Activated naive CD4-positive, alpha-beta T cell treated with Interleukin-2 at 50 U/mL for 16 hours (primary cell): ENCODE data around the gene DLK2.
A peak's percentile ranks its signal among the peaks of the same experiment; 100 is the strongest.
"Not testable (repeated sequence)": the region's sequence is repeated elsewhere in the genome, so short reads cannot be mapped to it uniquely, and the experiment has no call there.

ENCODE experiments used
- DNase-seq: peaks from one replicate; pipeline ENCODE4 v3.0.0-alpha.2; 2020

The DLK2 gene, protein sequence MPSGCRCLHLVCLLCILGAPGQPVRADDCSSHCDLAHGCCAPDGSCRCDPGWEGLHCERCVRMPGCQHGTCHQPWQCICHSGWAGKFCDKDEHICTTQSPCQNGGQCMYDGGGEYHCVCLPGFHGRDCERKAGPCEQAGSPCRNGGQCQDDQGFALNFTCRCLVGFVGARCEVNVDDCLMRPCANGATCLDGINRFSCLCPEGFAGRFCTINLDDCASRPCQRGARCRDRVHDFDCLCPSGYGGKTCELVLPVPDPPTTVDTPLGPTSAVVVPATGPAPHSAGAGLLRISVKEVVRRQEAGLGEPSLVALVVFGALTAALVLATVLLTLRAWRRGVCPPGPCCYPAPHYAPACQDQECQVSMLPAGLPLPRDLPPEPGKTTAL

GRCh38 chr6:43455531-43456428, at the start of gene DLK2:
Gene DLK2, minus strand, starts transcription at chr6:43455548. Its CDS starts 723 bp downstream, at chr6:43454825.
- DNase-seq = peak; percentile 62

DNA sequence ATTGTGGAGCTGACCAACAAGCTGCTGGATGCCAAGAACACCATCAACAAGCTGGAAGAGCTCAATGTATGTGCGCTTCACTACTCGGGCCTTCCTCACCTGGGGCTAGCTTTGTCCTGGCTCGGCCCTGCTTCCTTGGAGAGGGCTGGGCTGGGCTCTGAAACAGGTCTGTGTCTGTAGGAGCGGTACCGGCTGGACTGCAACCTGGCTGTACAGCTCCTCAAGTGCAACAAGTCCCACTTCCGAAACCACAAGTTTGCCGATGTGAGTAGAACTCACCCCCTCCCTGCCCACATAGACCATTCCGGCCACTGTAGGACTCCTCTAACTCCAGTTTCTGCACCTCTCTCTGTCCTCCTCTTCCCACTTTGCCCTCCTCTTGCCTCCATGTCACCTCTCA, 48.1 kb upstream of the DLK2 start:
- no peak for DNase-seq

DNA sequence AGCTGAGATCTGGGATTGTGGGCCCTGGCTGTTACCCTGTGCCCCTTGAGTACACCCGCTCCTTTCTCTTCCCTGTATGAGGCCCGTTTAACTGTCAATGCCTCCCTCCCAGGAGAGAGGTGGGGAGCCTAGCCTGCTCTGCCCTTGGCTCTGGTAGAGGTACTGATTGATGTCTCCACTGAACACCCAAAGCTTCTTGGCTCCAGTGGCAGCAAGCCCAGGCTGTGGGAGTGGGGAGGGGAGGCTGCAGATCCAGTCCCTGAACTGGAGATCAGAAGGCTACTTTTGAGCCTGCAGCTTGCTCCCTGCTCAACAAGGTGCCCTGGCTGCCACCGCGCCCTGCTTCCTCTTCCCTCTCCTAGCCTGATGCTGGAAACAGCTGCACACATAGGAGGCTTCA, 47.3 kb upstream of the DLK2 start:
- no peak for DNase-seq

DNA sequence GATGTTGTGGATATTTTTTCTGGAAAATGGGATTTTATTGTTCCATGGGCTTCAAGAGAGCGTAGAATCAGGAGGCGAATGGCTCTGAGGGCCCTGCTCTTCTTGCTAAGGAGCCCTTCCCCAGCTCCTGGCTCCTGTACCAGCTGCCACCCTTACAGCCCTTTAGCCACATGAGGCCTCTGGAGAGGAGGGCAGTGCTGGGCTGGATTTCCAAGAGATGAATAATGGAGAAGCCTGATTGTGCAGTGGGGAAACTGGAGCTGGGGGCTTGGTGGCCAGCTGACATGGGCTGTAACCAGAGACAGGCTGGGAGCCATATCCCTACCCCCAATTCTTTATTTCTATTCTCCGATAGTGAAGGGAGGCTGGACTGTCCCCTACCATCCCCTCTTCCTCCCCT, 45.6 kb upstream of the DLK2 start:
- no peak for DNase-seq

GRCh38 chr6:43499028-43499815, 43.9 kb upstream of the DLK2 start:
- no peak for DNase-seq

DNA sequence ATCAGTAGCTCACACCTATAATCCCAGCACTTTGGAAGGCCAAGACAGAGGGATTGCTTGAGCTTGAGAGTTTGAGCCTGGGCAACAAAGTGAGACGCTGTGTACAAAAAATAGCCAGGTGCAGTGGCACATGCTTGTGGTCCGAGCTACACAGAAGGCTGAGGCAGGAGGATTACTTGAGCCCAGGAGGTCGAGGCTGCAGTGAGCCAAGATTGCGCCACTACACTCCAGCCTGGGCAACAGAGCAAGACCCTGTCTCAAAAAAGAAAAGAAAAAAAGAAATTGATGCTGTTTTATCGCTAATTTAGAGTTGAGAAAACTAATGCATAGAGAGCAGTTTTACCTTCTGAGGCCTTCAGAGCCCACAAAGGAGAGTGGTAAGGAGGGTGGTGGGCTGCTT, 42.9 kb upstream of the DLK2 start:
- DNase-seq = not testable (repeated sequence)

- no peak for DNase-seq
Observed at GRCh38 chr6:43497689-43498088, 42.3 kb upstream of the DLK2 start.

DNA sequence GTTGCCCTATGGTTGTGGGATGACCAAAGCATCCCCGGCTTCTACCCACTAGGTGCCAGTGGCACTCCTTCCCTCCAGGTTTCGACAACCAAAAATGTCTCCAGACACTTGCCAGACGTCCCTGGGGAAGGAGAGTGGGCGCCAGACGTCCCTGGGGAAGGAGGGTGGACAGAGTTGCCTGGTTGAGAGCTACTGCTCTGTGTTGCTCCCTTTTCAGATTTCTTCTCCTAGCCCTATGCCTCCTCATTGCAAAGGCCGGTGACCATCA, 41.7 kb upstream of the DLK2 start:
- DNase-seq = no peak

GRCh38 chr6:43496370-43497128, 41.2 kb upstream of the DLK2 start:
- no peak for DNase-seq

GRCh38 chr6:43495409-43495941, 40.1 kb upstream of the DLK2 start:
- no peak for DNase-seq

DNA sequence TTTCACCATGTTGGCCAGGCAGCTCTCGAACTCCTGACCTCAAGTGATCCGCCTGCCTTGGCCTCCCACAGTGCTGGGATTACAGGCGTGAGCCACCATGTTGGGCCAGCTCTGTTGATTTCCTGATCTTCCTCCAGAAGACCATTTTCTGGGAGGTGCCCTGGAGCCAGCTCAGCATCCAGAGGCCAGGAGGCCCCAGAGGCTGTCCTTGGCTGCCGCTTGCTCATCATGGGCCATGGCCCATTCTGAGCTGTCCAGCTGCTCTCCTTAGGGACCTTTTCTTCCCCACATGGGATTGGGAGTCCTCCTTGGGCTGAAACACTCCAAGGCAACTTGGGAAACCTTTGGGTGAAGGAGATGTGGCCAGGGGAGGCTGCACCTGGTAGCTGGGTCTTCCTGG, 39.4 kb upstream of the DLK2 start:
- no peak for DNase-seq

GRCh38 chr6:43494321-43494720, 39.0 kb upstream of the DLK2 start:
- DNase-seq = no peak

DNA sequence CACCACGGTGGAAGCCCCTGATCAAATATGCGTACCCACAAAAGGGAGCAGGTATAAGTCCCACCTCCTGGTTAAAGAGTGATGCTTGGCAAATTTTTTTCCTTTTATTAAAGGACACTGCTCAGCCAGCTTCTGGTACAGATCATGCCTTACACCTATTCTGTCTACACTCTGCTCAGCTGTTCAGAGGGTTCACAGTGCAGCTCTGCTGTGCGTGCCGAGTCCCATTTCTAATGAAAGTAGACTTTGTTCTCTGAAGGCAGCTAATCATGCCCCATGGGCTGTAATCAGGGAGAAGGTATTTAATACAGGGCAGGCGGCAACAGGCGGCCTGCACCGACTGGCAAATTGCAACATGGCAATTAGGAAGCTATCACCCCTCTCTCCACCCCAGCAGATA, 38.5 kb upstream of the DLK2 start:
- DNase-seq = no peak

- DNase-seq = no peak
Observed at GRCh38 chr6:43493230-43493629, 37.9 kb upstream of the DLK2 start.

GRCh38 chr6:43492673-43493072, 37.3 kb upstream of the DLK2 start:
- no peak for DNase-seq

DNA sequence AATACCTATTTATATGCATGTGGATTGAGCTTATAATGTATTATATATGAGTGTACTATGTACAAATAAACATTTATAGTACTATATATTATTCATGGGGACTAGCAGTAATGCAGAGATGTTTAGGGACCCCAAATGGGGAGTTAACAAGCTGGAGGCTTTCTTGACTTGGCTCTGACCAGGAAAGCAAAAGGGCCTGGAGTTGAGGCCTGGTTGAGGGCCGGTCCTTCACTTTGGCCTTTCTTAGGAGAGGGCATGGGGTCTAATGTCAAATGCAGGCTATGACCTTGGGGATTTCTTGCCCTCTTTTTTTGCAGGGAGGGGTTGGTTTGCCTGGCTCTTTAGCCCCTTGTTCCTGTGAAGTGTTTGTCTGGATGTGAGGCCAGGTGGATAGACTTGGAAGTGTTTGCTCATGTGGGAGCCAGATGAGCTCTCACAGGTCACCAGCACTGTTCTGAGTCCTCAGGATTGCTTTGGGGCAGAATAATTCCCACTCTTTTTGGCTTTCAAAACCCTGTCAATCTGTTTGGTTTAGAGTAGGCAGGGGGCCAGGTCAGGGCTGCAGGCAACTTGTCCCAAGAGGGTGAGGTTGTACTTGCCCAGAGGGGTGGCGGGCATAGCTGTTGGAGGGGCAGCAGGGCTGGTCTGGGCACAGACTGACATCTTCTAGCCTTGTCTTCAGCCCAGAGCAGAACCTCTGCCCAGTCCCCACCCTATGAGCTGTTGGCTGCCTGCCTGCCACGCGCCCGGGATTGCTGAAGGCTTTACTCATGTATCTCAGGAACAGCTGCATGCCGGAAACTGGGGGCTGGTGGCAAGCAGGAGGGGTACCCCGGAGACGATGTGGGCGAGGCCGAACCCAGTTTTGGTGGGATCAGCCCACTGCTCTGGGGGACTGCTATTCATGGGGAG, 36.7 kb upstream of the DLK2 start:
- no peak for DNase-seq

DNA sequence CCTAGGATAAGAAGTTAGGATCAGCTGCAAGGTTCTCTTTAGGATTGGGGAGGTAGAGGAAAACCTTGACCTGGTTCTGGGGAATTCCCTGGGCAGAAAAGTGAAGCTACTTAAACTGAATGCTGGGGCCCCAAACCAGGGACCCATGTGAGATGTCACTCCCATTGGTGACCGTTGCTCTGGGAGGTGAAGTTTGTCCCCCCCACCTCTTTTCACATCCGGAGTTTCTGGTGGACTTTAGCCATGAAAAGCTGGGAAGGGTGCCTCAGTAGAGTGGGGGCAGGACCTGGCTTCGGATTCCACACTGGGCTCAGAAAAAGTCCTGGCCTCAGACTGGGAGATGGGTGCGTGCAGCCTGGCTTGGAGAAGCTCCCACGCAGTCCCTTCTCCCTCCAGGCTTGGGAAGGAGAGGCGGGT, 35.2 kb upstream of the DLK2 start:
- DNase-seq = no peak

GRCh38 chr6:43489277-43490072, 34.1 kb upstream of the DLK2 start:
- DNase-seq = no peak

DNA sequence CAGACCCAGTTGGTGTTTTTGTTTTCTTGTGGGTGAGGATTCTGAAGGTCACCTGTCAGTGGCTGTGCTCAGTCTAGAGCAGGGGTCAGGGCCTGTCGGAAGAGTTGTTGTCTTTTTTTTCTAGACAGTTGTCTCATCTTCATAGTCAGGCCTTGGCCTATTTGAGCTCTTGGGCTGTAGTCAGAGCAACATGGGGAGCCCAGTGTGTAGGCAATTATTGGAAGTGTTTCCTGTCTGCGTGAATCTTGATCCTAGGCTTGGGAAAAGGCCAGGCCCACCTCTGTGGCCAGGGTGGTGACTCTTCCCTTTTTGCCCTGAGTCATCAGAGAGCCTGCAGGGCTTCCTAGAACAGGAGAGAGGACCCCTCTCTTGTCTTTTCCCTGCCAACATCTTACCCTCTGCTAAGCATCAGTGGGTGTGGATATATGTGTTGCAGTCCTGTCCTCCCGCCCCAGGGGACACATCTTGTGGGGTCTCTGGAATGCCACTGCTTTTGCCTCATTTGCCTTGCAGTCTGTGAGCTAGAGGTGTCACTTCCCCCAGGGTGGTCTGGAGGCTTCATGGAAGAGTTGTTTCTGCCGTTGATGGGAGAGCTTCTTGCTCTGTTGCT, 33.4 kb upstream of the DLK2 start:
- no peak for DNase-seq
